ENCODE measurements around the gene CDKAL1. TPM values are rescaled to one million over a fixed set of nuclear protein-coding genes. Genes with fewer than 3 reads are reported as not detected.

The CDKAL1 gene
- total and polyA plus RNA-seq, 9 of the 15 experiments (the other 6 are each of a cell fraction or from before 2014, with no cell fraction given): 11.2 to 36.3 (median 20.1) TPM

GRCh38 chr6:21138336-21139069, 604.2 kb downstream of the CDKAL1 start:
- no peak for FAIRE-seq
- no peak overlapping the region for H3K27ac ChIP-seq (ENCODE audit: extremely low read depth, low read depth, low read length)
- H3K4me3 ChIP-seq: no peak overlapping the region
- POLR2A ChIA-PET: interaction anchor here (1.4 kb wide), 1 partner anchor 15 kb away, joined by 3 read pairs; no protein-coding TSS in a partner anchor
- CTCF ChIA-PET (ENCODE audit: low intra/inter-chr PET ratio): no interaction called here
- no peak overlapping the region for H3K4me2 ChIP-seq (ENCODE audit: insufficient read depth, low read length)
- H3K4me1 ChIP-seq (replicated peaks in 1 of 2; ENCODE audit: control insufficient read depth in 2 of 2, insufficient read depth in 2 of 2, low read length in 2 of 2): no peaks in the 10 kb centered on the region
- no peak overlapping the region for H3K9ac ChIP-seq (ENCODE audit: insufficient read depth in 1 of 2, low read depth in 2 of 2, low read length in 2 of 2)
- no peak for ATAC-seq
- TF ChIP-seq JUND (IDR thresholded peaks at IDR 0.05; ENCODE audit: borderline replicate concordance, low read depth, low read length) (no peak), JUND (tag; IDR thresholded peaks at IDR 0.05; ENCODE audit: borderline replicate concordance, low read depth, low read length) (no peak), ELK1 (CRISPR knock-in tag; IDR thresholded peaks at IDR 0.05) (no peak), EP300 (IDR thresholded peaks at IDR 0.05; ENCODE audit: low read length) (no peak), NCOA6 (IDR thresholded peaks at IDR 0.05) (no peak), ESRRA (IDR thresholded peaks at IDR 0.05; ENCODE audit: borderline replicate concordance, low read depth) (no peak), LCOR (CRISPR knock-in tag; IDR thresholded peaks at IDR 0.05) (no peak), ZNF318 (IDR thresholded peaks at IDR 0.05; ENCODE audit: borderline replicate concordance in 1 of 2, low read depth in 1 of 2) (no peak), EHMT2 (IDR thresholded peaks at IDR 0.05) (no peak), ZNF780A (CRISPR knock-in tag; IDR thresholded peaks at IDR 0.05) (no peak)
- H2AFZ ChIP-seq (ENCODE audit: low read depth, low read length): no peak overlapping the region
- no TSS peak for BruUV-seq (replicated peaks)
- no peaks in the 10 kb centered on the region for H3K79me2 ChIP-seq (ENCODE audit: control insufficient read depth, insufficient read depth, low read length)
- WGBS (ENCODE audit: insufficient coverage, low coverage, missing lambda C conversion rate): 54% methylated on average over 8 of the region's 8 CpGs
- no peak for DNase-seq (ENCODE audit: extremely low read depth in 1 of 4, low spot score in 3 of 4)
- no peaks in the 10 kb centered on the region for H4K20me1 ChIP-seq (replicated peaks; ENCODE audit: control insufficient read depth, insufficient read depth, low read length)
- no peaks in the 10 kb centered on the region for H3K9me1 ChIP-seq (ENCODE audit: control insufficient read depth, insufficient read depth, low read length)
- intact Hi-C loops (cut with micrococcal nuclease) (no loop called here), in situ Hi-C loops (cut with MboI) (no loop called here)
- no peaks in the 10 kb centered on the region for H3K9me3 ChIP-seq (replicated peaks; ENCODE audit: control insufficient read depth, insufficient read depth, low read depth, low read length)
- H3K27me3 ChIP-seq (ENCODE audit: control insufficient read depth in 2 of 2, insufficient read depth in 2 of 2, low read length in 2 of 2): no peaks in the 10 kb centered on the region
- H3K36me3 ChIP-seq (ENCODE audit: control insufficient read depth, insufficient read depth, low read length): no peaks in the 10 kb centered on the region

Measured in K562 (cell line).